ENCODE measurements around the gene WNT3A. TPM values are rescaled to one million over a fixed set of nuclear protein-coding genes. Genes with fewer than 3 reads are reported as not detected.

Gene WNT3A
- total RNA-seq, 6 experiments from 2014 or later, result not detected

DNA sequence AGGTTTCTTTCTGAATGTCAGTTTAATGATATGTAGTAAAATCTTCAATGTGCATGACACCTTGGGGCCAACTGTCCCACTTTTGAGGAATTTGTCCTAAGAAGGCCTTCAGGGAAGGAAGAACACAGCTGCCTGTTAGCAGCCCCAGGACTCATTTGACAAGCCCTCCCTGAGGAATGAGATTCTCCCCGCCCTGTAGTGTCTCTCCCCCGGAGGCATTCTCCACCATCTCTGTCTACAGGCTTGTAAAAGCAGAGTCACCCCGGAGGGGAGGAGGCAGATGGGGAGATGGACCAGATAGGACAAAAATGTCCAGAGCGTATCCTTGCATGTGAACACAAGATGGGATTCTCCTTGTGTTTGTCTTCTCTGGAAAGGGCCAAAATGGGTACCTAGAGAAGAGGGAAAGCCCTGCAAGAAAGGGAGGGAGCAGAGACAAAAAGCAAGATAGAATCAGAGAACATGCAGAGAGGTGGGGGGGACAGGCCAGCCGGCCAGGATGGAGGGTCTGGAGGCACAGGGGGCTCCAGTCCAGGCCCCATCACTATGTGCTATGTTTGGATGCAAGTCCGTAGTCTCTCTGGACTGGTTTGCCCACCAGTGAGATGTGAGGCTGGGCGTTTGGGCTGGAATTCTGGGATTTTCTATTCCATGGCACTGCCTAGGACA is 12.0 kb upstream of the WNT3A start:
- ATAC-seq (no peak), DNase-seq (no peak)
- Histone ChIP-seq H3K36me3 (no peaks in the 10 kb centered on the region), H3K9me3 (no peaks in the 10 kb centered on the region), H3K4me3 (no peak overlapping the region), H3K27ac (no peak overlapping the region), H3K4me1 (no peaks in the 10 kb centered on the region), H3K27me3 (no peaks in the 10 kb centered on the region)
- WGBS (ENCODE audit: insufficient coverage, low coverage, low lambda C conversion rate, missing lambda C conversion rate), result 58% methylated on average over 4 of the region's 7 CpGs
- TF ChIP-seq, protein P1, sequence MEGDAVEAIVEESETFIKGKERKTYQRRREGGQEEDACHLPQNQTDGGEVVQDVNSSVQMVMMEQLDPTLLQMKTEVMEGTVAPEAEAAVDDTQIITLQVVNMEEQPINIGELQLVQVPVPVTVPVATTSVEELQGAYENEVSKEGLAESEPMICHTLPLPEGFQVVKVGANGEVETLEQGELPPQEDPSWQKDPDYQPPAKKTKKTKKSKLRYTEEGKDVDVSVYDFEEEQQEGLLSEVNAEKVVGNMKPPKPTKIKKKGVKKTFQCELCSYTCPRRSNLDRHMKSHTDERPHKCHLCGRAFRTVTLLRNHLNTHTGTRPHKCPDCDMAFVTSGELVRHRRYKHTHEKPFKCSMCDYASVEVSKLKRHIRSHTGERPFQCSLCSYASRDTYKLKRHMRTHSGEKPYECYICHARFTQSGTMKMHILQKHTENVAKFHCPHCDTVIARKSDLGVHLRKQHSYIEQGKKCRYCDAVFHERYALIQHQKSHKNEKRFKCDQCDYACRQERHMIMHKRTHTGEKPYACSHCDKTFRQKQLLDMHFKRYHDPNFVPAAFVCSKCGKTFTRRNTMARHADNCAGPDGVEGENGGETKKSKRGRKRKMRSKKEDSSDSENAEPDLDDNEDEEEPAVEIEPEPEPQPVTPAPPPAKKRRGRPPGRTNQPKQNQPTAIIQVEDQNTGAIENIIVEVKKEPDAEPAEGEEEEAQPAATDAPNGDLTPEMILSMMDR (IDR thresholded peaks at IDR 0.05), result no peak
- TF ChIP-seq POLR2A (IDR thresholded peaks at IDR 0.05), result no peak
- intact Hi-C loops (cut with DNase I), result no loop called here

DNA sequence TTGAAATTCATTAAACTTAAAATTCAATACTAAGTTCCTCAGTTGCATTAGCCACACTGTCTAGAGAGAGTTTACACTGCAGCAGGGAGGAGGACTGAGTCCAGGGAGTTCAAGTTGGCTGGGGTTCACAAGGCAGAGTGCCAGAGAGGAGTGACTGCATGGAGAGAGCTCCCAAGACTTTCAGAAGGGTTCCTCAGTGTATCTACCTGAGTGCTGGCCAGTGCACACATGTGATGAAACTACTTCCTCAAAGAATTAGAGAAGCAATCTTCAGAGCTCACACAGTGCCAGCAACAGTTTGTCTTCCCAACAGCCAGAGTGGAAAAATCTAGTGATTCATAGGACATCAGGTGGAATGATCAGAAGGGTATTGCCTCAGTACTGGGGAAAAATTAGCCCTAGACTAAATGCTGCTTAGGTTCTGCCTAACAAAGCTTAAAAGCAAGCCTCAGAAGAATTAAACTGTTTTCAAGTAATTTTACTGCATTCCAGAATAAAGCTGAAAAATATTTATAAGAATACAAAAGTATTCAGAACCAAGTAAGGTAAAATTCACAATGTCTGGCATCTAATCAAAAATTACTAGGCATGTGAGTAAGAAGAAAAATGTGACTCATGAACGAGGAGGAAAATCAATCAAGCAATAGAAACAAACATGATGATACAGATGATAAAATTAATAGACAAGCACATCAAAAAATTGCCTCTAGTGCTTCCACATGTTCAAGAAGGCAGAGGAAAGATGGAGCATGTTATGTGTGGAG is 10.4 kb upstream of the WNT3A start:
- no peaks in the 10 kb centered on the region for H3K36me3 ChIP-seq
- DNase-seq, result no peak
- no peaks in the 10 kb centered on the region for H3K9me3 ChIP-seq
- no peak overlapping the region for H3K4me3 ChIP-seq
- H3K27me3 ChIP-seq, result no peaks in the 10 kb centered on the region
- intact Hi-C loops (cut with DNase I), result no loop called here
- 9% methylated on average over 1 of the region's 1 CpG for WGBS (ENCODE audit: insufficient coverage, low coverage, low lambda C conversion rate, missing lambda C conversion rate)
- no peak for ATAC-seq
- H3K4me1 ChIP-seq, result no peaks in the 10 kb centered on the region
- TF ChIP-seq, protein P1 (IDR thresholded peaks at IDR 0.05), result no peak
- TF ChIP-seq POLR2A (IDR thresholded peaks at IDR 0.05), result no peak
- no peak overlapping the region for H3K27ac ChIP-seq

DNA sequence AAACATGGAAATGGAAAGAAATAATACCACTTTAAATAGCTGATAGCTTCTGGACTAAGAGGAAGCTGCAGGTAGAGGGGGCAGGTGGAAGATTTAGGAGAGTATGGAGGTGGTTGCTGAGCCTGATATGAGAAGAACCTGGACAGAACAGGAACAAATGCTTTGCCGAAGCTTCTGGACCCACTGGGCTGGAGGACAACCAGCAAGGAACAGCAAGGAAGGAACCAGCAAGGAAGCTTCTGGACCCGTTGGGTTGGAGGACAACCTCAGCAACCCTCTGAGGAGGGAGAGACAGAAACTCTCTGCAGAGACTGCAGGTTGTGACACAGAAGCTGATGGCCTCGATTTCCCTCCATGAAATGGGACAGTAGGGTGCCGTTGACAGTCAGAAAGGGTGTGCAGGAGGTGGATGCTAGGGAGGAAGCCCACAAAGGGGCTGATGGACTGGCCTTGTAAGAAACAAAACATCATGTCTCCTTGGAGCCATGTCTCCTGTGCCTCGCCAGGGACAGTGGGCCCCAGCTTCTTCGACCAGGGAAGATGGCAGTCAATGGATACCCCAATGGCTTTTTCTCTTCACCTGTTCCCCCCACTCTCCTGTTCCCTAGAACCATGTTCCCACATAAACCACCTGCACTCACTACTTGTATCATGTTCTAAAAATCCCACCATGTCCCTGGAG is 8.3 kb upstream of the WNT3A start:
- H3K9me3 ChIP-seq, result no peaks in the 10 kb centered on the region
- H3K4me1 ChIP-seq, result no peaks in the 10 kb centered on the region
- no peak overlapping the region for H3K27ac ChIP-seq
- ATAC-seq (no peak), DNase-seq (peak in 1 of 3 donors; percentile 20)
- TF ChIP-seq, protein P1 (IDR thresholded peaks at IDR 0.05), result no peak
- no peak for TF ChIP-seq POLR2A (IDR thresholded peaks at IDR 0.05)
- no peaks in the 10 kb centered on the region for H3K27me3 ChIP-seq
- 51% methylated on average over 5 of the region's 6 CpGs for WGBS (ENCODE audit: insufficient coverage, low coverage, low lambda C conversion rate, missing lambda C conversion rate)
- intact Hi-C loops (cut with DNase I), result no loop called here
- H3K36me3 ChIP-seq, result no peaks in the 10 kb centered on the region
- H3K4me3 ChIP-seq, result no peak overlapping the region

DNA sequence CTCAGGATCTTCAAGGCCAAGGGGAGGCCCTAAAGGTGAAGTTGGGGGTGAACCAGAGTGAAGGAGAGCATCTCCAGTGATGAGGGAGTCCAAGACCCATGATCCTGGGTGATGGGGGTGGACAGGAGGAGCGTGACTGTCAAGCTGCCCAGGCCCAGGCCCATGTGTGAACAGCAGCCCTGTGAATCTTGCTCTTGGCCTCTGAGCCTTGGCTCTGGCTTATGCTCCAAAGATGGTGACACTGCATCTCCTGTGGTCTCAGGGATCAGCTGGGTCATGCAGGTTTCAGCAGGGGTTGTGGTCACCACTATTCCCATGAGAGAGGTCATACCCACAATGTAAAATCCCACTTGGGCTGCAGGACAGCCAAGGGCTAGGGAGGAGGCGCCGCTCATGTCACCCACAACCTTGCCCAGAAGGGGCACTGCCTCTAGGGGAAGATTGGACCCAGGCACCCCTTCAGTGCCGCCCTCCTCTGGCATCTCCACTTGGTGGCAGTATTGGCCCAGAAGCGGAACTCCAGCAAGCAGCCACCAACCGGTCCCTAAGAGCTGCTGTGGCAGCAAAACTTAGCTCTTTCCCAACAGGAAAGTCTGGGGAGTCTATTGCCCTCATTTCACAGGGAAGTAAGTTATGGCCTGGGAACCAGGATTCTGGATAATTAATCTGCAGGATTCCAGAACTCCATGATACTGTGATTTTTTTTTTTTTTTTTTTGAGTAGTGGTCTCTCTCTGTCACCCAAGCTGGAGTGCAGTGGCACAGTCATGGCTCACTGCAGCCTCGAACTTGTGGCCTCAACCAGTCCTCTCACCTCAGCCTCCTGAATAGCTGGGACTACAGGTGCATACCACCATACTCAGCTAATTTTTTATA is 7.5 kb upstream of the WNT3A start:
- Histone ChIP-seq H3K4me1 (no peaks in the 10 kb centered on the region), H3K36me3 (no peaks in the 10 kb centered on the region), H3K27me3 (peaks cover 0 to 4% of the 10 kb centered on the region in 2 donors), H3K9me3 (no peaks in the 10 kb centered on the region), H3K4me3 (no peak overlapping the region), H3K27ac (no peak overlapping the region)
- WGBS (ENCODE audit: insufficient coverage, low coverage, low lambda C conversion rate, missing lambda C conversion rate), result 44% methylated on average over 1 of the region's 7 CpGs
- ATAC-seq, result peak; percentile 85 to 98 (median 94)
- peak; percentile 62 to 68 (median 67) for DNase-seq
- TF ChIP-seq, protein P1 (IDR thresholded peaks at IDR 0.05), result peak; percentile 63 to 73 (median 65)
- TF ChIP-seq POLR2A (IDR thresholded peaks at IDR 0.05), result no peak
- intact Hi-C loops (cut with DNase I), result no loop called here

Data from right lobe of liver (tissue), 6 donors.